HepG2 (cell line): ENCODE results near the gene CTNNBL1. TPM values are rescaled to one million over a fixed set of nuclear protein-coding genes. Genes with fewer than 3 reads are reported as not detected.

Experiments used
- ELF3 ChIP-seq: IDR thresholded peaks from 2 replicates; pipeline ENCODE4 v1.6.1; 2016; ENCODE audit warnings: missing genetic modification reagents, missing compliant biosample characterization
- KAT8 ChIP-seq: IDR thresholded peaks from 2 replicates; pipeline ENCODE4 v1.6.1; 2016; ENCODE audit warnings: missing genetic modification reagents, missing compliant biosample characterization
- MATR3 ChIP-seq: sonication (generic); formaldehyde crosslinking; IDR thresholded peaks from 2 replicates; pipeline ENCODE4 v1.4.0; 2020; ENCODE audit warnings: missing genetic modification reagents
- MXI1 ChIP-seq: IDR thresholded peaks from 3 replicates; pipeline ENCODE4 v1.6.1; 2012; ENCODE audit warnings: low read depth, low read length, inconsistent platforms, borderline replicate concordance
- ONECUT2 ChIP-seq: sonication (generic); formaldehyde crosslinking; IDR thresholded peaks from 2 replicates; pipeline ENCODE4 v1.4.0; 2020; ENCODE audit warnings: missing genetic modification reagents
- SETDB1 ChIP-seq: sonication (generic); formaldehyde crosslinking; IDR thresholded peaks from 2 replicates; pipeline ENCODE4 v1.5.1; 2020; ENCODE audit warnings: missing genetic modification reagents, mild to moderate bottlenecking, borderline replicate concordance
- ZNF263 ChIP-seq: sonication (generic); formaldehyde crosslinking; IDR thresholded peaks from 2 replicates; pipeline ENCODE4 v1.4.0; 2020; ENCODE audit warnings: missing genetic modification reagents
- ZNF350 ChIP-seq: sonication (generic); formaldehyde crosslinking; IDR thresholded peaks from 2 replicates; pipeline ENCODE4 v1.4.0; 2020; ENCODE audit warnings: mild to moderate bottlenecking, low read depth, missing genetic modification reagents, borderline replicate concordance
- ZNF564 ChIP-seq: sonication (generic); formaldehyde crosslinking; IDR thresholded peaks from 2 replicates; pipeline ENCODE4 v1.8.1; 2023; ENCODE audit warnings: mild to moderate bottlenecking, missing genetic modification reagents
- ZNF572 ChIP-seq: sonication (generic); formaldehyde crosslinking; IDR thresholded peaks from 2 replicates; pipeline ENCODE4 v1.5.1; 2020; ENCODE audit warnings: mild to moderate bottlenecking, missing genetic modification reagents
- ZNF713 ChIP-seq: sonication (generic); formaldehyde crosslinking; IDR thresholded peaks from 2 replicates; pipeline ENCODE4 v1.4.0; 2020; ENCODE audit warnings: mild to moderate bottlenecking, missing genetic modification reagents
- ZNF75D ChIP-seq: sonication (generic); formaldehyde crosslinking; IDR thresholded peaks from 2 replicates; pipeline ENCODE4 v1.8.1; 2023; ENCODE audit warnings: missing genetic modification reagents, mild to moderate bottlenecking, borderline replicate concordance
- ZNF816 ChIP-seq: sonication (generic); formaldehyde crosslinking; IDR thresholded peaks from 2 replicates; pipeline ENCODE4 v1.8.0; 2022; ENCODE audit warnings: missing genetic modification reagents, mild to moderate bottlenecking, borderline replicate concordance
- polyA plus RNA-seq, 8 experiments: library from polyadenylated mRNA; depleted of rRNA in 3 of 8; stranded (reverse) in 7 of 8; unstranded in 1 of 8; fragments of >200 nt; fragmentation: Illumina TruSeq in 4 of 8; extraction: Trizol in 4 of 8; gene quantifications; 2 replicates each; pipeline versions ENCODE4 v1.2.1 to v1.2.3, GENCODE V29; 2011 to 2016; ENCODE audit warnings: low read depth in 4 of 8, missing spikeins in 1 of 8, mixed read lengths in 1 of 8; ENCODE audit not compliant: insufficient read depth in 1 of 8
- total RNA-seq, 5 experiments: library from RNA; depleted of rRNA; stranded (reverse); fragments of >200 nt; fragmentation: Illumina TruSeq; extraction: Trizol; gene quantifications; 2 replicates each; pipeline ENCODE4 v1.2.3, GENCODE V29; 2016; ENCODE audit warnings: low read depth in 1 of 5
- TF ChIP-seq, protein P1 (sequence below): sonication (generic); formaldehyde crosslinking; IDR thresholded peaks from 2 replicates; pipeline ENCODE4 v1.8.1; 2023; ENCODE audit warnings: mild to moderate bottlenecking, moderate library complexity, missing genetic modification reagents
- TF ChIP-seq, protein P2 (sequence below): sonication (generic); formaldehyde crosslinking; IDR thresholded peaks from 2 replicates; pipeline ENCODE4 v1.4.0; 2020; ENCODE audit warnings: missing genetic modification reagents, borderline replicate concordance
- TF ChIP-seq, protein P3 (sequence below): sonication (generic); formaldehyde crosslinking; IDR thresholded peaks from 2 replicates; pipeline ENCODE4 v1.4.0; 2020; ENCODE audit warnings: mild to moderate bottlenecking, missing genetic modification reagents, borderline replicate concordance
- TF ChIP-seq, protein P4 (sequence below): sonication (generic); formaldehyde crosslinking; IDR thresholded peaks from 2 replicates; pipeline ENCODE4 v1.4.0; 2020; ENCODE audit warnings: mild to moderate bottlenecking, low read depth, missing genetic modification reagents
- TF ChIP-seq, protein P5 (sequence below): sonication (generic); formaldehyde crosslinking; IDR thresholded peaks from 2 replicates; pipeline ENCODE4 v1.5.0; 2020; ENCODE audit warnings: mild to moderate bottlenecking, low read depth, missing genetic modification reagents, borderline replicate concordance
- TF ChIP-seq, protein P6 (sequence below): sonication (generic); formaldehyde crosslinking; IDR thresholded peaks from 2 replicates; pipeline ENCODE4 v1.8.0; 2022; ENCODE audit warnings: mild to moderate bottlenecking, missing genetic modification reagents, moderate library complexity

CTNNBL1 gene
- total and polyA plus RNA-seq, 2 of the 13 experiments (the other 11 are each of a cell fraction or from before 2014, with no cell fraction given), result 49.3 to 94.6 TPM

DNA sequence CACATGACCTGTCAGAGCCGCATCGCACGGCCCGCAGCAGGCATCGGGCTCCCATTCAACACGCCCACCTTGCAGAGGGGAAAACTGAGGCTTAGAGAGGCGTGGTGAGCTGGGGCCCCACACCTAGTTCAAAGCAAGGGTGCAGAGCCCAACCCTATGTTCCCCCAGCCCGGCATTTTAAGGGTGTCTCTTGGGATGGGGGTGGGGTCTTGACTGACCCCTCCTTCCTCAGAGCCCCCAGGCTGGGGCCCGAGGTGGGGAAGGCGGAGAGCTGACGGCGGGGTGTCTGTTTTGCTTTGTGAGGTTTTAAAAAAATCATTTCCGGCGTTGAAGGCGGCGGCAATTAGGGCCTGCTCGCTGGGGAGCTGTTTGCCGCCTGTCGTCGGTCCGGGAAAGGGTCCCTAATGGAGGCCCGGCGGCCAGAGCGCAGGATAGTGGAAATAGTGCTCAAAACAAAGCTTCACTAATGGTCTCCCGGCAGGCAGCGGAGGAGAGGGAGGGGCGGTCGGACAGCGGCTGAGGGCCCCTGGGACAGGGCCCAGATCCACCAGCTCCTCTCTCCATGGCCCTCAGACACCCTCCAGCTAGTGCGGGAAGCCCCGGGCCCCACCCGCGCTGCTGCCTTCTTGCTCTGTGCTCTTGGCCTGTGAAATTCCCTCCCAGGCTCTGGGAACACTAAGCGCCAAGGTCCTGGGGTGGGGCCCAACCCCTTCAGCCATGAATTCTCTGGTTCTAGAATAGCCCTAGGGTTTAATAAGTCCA lies 221.0 kb downstream of the CTNNBL1 start (continued):
- TF ChIP-seq, protein P1, sequence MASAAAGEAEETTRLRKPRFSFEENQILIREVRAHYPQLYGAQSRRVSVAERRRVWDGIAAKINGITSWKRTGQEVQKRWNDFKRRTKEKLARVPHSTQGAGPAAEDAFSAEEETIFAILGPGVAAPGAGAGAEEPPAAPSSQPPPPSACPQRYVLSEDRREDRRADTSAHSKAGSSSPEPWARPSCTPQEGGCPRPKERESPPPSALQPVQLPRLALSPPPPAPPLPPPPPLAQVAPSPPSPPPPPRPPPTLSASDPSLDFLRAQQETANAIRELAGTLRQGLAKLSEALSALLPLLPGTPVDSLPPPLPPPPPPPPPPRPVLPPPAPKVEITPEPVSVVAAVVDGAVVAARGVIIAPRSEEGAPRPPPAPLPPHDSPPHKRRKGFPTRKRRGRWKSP (CRISPR knock-in tag), result peak; percentile 71; the same call in 1 of the 2 replicates
- TF ChIP-seq SETDB1 (CRISPR knock-in tag), result no peak
- TF ChIP-seq, protein P2, sequence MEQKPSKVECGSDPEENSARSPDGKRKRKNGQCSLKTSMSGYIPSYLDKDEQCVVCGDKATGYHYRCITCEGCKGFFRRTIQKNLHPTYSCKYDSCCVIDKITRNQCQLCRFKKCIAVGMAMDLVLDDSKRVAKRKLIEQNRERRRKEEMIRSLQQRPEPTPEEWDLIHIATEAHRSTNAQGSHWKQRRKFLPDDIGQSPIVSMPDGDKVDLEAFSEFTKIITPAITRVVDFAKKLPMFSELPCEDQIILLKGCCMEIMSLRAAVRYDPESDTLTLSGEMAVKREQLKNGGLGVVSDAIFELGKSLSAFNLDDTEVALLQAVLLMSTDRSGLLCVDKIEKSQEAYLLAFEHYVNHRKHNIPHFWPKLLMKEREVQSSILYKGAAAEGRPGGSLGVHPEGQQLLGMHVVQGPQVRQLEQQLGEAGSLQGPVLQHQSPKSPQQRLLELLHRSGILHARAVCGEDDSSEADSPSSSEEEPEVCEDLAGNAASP (CRISPR knock-in tag), result no peak
- TF ChIP-seq, protein P3, sequence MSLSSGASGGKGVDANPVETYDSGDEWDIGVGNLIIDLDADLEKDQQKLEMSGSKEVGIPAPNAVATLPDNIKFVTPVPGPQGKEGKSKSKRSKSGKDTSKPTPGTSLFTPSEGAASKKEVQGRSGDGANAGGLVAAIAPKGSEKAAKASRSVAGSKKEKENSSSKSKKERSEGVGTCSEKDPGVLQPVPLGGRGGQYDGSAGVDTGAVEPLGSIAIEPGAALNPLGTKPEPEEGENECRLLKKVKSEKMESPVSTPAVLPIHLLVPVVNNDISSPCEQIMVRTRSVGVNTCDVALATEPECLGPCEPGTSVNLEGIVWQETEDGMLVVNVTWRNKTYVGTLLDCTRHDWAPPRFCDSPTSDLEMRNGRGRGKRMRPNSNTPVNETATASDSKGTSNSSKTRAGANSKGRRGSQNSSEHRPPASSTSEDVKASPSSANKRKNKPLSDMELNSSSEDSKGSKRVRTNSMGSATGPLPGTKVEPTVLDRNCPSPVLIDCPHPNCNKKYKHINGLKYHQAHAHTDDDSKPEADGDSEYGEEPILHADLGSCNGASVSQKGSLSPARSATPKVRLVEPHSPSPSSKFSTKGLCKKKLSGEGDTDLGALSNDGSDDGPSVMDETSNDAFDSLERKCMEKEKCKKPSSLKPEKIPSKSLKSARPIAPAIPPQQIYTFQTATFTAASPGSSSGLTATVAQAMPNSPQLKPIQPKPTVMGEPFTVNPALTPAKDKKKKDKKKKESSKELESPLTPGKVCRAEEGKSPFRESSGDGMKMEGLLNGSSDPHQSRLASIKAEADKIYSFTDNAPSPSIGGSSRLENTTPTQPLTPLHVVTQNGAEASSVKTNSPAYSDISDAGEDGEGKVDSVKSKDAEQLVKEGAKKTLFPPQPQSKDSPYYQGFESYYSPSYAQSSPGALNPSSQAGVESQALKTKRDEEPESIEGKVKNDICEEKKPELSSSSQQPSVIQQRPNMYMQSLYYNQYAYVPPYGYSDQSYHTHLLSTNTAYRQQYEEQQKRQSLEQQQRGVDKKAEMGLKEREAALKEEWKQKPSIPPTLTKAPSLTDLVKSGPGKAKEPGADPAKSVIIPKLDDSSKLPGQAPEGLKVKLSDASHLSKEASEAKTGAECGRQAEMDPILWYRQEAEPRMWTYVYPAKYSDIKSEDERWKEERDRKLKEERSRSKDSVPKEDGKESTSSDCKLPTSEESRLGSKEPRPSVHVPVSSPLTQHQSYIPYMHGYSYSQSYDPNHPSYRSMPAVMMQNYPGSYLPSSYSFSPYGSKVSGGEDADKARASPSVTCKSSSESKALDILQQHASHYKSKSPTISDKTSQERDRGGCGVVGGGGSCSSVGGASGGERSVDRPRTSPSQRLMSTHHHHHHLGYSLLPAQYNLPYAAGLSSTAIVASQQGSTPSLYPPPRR (CRISPR knock-in tag), result no peak
- peak; percentile 55; the same call in 1 of the 2 replicates for TF ChIP-seq KAT8 (CRISPR knock-in tag)
- TF ChIP-seq ZNF350 (CRISPR knock-in tag), result peak; percentile 59
- no peak for TF ChIP-seq MXI1
- TF ChIP-seq, protein P4, sequence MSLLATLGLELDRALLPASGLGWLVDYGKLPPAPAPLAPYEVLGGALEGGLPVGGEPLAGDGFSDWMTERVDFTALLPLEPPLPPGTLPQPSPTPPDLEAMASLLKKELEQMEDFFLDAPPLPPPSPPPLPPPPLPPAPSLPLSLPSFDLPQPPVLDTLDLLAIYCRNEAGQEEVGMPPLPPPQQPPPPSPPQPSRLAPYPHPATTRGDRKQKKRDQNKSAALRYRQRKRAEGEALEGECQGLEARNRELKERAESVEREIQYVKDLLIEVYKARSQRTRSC (CRISPR knock-in tag), result no peak
- 0 out of 2 replicates have a peak, but pooled peaks have one; percentile 10 for TF ChIP-seq ELF3 (CRISPR knock-in tag)
- no peak for TF ChIP-seq ZNF75D (CRISPR knock-in tag)
- TF ChIP-seq ZNF572 (CRISPR knock-in tag), result no peak
- TF ChIP-seq MATR3 (CRISPR knock-in tag), result no peak
- TF ChIP-seq, protein P5, sequence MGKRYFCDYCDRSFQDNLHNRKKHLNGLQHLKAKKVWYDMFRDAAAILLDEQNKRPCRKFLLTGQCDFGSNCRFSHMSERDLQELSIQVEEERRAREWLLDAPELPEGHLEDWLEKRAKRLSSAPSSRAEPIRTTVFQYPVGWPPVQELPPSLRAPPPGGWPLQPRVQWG (CRISPR knock-in tag), result no peak
- TF ChIP-seq, protein P6, sequence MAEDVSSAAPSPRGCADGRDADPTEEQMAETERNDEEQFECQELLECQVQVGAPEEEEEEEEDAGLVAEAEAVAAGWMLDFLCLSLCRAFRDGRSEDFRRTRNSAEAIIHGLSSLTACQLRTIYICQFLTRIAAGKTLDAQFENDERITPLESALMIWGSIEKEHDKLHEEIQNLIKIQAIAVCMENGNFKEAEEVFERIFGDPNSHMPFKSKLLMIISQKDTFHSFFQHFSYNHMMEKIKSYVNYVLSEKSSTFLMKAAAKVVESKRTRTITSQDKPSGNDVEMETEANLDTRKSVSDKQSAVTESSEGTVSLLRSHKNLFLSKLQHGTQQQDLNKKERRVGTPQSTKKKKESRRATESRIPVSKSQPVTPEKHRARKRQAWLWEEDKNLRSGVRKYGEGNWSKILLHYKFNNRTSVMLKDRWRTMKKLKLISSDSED (CRISPR knock-in tag), result no peak
- TF ChIP-seq ZNF816 (CRISPR knock-in tag), result no peak
- no peak for TF ChIP-seq ZNF713 (CRISPR knock-in tag)
- no peak for TF ChIP-seq ZNF564 (CRISPR knock-in tag)
- no peak for TF ChIP-seq ONECUT2 (CRISPR knock-in tag)
- no peak for TF ChIP-seq ZNF263 (CRISPR knock-in tag)
